Tibial nerve (tissue), 4 donors: ENCODE data around the gene CARM1. TPM values are rescaled to one million over a fixed set of nuclear protein-coding genes. Genes with fewer than 3 reads are reported as not detected.
"Not testable (repeated sequence)": the region's sequence is repeated elsewhere in the genome, so short reads cannot be mapped to it uniquely, and the experiment has no call there.

Source experiments
- DNase-seq, 2 donors: peaks; one replicate each; pipeline ENCODE4 v3.0.0-alpha.2; 2019; ENCODE audit warnings: low spot score in 2 of 2
- H3K27ac ChIP-seq, 4 donors: fragments of 200-600 bp; sonication (generic) in 3 of 4; one replicate each; pipeline ENCODE4 v1.5.1; 2017 to 2019; ENCODE audit warnings: mild to moderate bottlenecking in 1 of 4
- H3K27me3 ChIP-seq, 2 donors: fragments of 200-600 bp; sonication (generic) in 1 of 2; one replicate each; pipeline versions ENCODE4 v1.5.1 to v1.6.0; 2017 to 2019
- H3K36me3 ChIP-seq, 3 donors: fragments of 200-600 bp; sonication (generic); one replicate each; pipeline ENCODE4 v1.5.1; 2018 to 2019
- H3K4me1 ChIP-seq, 4 donors: fragments of 200-600 bp; sonication (generic) in 3 of 4; one replicate each; pipeline ENCODE4 v1.5.1; 2017 to 2019
- H3K4me3 ChIP-seq, 4 donors: fragments of 200-600 bp; sonication (generic) in 3 of 4; one replicate each; pipeline ENCODE4 v1.5.1; 2017 to 2019; ENCODE audit warnings: mild to moderate bottlenecking in 1 of 4, moderate library complexity in 1 of 4
- H3K9me3 ChIP-seq, 4 donors: fragments of 200-600 bp; sonication (generic) in 3 of 4; one replicate each; pipeline ENCODE4 v1.5.1; 2017 to 2019
- EP300 ChIP-seq, 2 donors: sonication (generic); formaldehyde crosslinking; IDR thresholded peaks; one replicate each; pipeline ENCODE4 v1.6.1; 2017; ENCODE audit warnings: antibody characterized with exemption in 2 of 2, mild to moderate bottlenecking in 1 of 2
- POLR2A ChIP-seq, 2 donors: fragments of 450-650 bp; IDR thresholded peaks; one replicate each; pipeline ENCODE4 v1.6.1; 2017; ENCODE audit warnings: antibody characterized with exemption in 2 of 2, mild to moderate bottlenecking in 2 of 2, moderate library complexity in 2 of 2
- WGBS, 2 donors: methylation state at CpG; one replicate each; pipeline ENCODE4 v1.1.5; 2018; 5-methylcytosine and 5-hydroxymethylcytosine counted together
- total RNA-seq, 4 donors: library from RNA; depleted of rRNA; stranded (reverse); fragments of >200 nt; gene quantifications; one replicate each; pipeline ENCODE4 v1.1.0, GENCODE V29; 2016
- TF ChIP-seq, protein P1 (sequence below), 5 experiments: fragments of 200-600 bp in 3 of 5; fragments of 450-650 bp in 2 of 5; sonication (generic) in 3 of 5; IDR thresholded peaks; one replicate each; pipeline ENCODE4 v1.5.1; 2016 to 2019; ENCODE audit warnings: antibody characterized with exemption in 5 of 5, mild to moderate bottlenecking in 3 of 5, moderate library complexity in 2 of 5

The CARM1 gene
- total RNA-seq, 4 donors from 2014 or later, result 13.5 to 22.8 (median 14.0) TPM

DNA sequence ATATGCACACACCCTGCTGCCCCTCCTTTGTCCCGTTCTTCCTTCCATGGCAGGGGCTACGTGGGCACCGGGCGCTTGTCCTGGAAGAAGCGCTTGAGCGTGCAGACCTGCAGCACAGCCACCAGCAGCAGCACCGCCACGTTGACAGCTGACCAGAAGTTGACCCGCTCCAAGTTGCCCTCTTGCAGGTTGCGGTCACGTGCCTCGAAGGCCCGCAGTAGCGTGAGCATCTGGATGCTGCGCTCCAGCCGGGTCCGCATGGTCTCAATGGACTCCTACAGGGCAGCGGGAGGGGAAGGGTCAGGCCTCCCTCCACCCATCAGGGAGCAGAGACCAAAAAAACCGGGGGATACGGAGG is 38.4 kb upstream of the CARM1 start:
- H3K4me3 ChIP-seq, result no peak overlapping the region
- H3K27me3 ChIP-seq, result no peaks in the 10 kb centered on the region
- 57 to 65% methylated on average over 15 to 18 of the region's 20 CpGs for WGBS, 2 donors
- H3K27ac ChIP-seq, result no peak overlapping the region
- DNase-seq, result no peak
- H3K4me1 ChIP-seq, result peaks cover 0 to 17% (median 2%) of the 10 kb centered on the region in 4 donors
- peaks cover 0 to 57% (median 14%) of the 10 kb centered on the region in 3 donors for H3K36me3 ChIP-seq
- H3K9me3 ChIP-seq, result peaks cover 0 to 9% (median 0%) of the 10 kb centered on the region in 4 donors
- TF ChIP-seq POLR2A (IDR thresholded peaks at IDR 0.05), result no peak
- TF ChIP-seq, protein P1, sequence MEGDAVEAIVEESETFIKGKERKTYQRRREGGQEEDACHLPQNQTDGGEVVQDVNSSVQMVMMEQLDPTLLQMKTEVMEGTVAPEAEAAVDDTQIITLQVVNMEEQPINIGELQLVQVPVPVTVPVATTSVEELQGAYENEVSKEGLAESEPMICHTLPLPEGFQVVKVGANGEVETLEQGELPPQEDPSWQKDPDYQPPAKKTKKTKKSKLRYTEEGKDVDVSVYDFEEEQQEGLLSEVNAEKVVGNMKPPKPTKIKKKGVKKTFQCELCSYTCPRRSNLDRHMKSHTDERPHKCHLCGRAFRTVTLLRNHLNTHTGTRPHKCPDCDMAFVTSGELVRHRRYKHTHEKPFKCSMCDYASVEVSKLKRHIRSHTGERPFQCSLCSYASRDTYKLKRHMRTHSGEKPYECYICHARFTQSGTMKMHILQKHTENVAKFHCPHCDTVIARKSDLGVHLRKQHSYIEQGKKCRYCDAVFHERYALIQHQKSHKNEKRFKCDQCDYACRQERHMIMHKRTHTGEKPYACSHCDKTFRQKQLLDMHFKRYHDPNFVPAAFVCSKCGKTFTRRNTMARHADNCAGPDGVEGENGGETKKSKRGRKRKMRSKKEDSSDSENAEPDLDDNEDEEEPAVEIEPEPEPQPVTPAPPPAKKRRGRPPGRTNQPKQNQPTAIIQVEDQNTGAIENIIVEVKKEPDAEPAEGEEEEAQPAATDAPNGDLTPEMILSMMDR (IDR thresholded peaks at IDR 0.05), result no peak
- TF ChIP-seq EP300 (IDR thresholded peaks at IDR 0.05), result no peak

DNA sequence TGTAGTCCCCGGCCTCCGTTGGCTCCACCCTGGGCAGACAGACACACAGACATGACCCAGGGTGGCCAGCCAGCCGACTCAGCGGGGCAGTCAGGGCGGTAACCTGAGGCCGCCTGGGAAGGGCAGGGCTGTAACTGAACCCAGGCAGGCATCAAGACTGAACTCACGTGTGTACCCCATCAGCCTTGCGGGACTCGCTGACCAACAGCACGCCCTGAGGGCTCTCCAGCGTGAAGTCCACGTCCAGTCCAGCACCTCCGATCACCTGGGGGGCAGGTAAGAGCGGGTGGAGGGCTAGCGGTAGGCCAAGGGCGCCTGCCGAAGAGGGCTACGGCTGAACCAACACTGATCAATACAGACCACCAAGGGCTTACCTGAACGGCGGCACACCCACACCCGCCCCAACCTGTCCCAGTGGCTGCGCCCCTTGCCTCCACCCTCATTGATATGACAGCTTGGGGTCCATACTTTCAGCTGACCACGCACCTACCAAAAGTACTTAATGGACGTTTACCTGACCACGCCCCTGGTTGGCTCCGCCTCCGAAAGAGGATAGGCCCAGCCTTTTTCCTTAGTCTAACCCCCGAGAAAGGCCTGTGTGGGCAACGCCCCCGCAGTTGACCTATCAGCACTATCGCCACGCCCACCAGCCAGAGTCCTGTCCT is 36.1 kb upstream of the CARM1 start:
- peak overlapping the region; percentile 32 to 87 (median 74) for H3K4me3 ChIP-seq
- TF ChIP-seq POLR2A (IDR thresholded peaks at IDR 0.05) (no peak), EP300 (IDR thresholded peaks at IDR 0.05) (no peak)
- TF ChIP-seq, protein P1 (IDR thresholded peaks at IDR 0.05), result no peak
- peaks cover 0 to 40% (median 14%) of the 10 kb centered on the region in 3 donors for H3K36me3 ChIP-seq
- H3K9me3 ChIP-seq, result peaks cover 0 to 9% (median 0%) of the 10 kb centered on the region in 4 donors
- DNase-seq, result no peak
- H3K27me3 ChIP-seq, result no peaks in the 10 kb centered on the region
- peaks cover 0 to 17% (median 2%) of the 10 kb centered on the region in 4 donors for H3K4me1 ChIP-seq
- 33 to 59% methylated on average over 23 to 32 of the region's 32 CpGs for WGBS, 2 donors
- peak overlapping the region; percentile 96 to 99 (median 98) for H3K27ac ChIP-seq

DNA sequence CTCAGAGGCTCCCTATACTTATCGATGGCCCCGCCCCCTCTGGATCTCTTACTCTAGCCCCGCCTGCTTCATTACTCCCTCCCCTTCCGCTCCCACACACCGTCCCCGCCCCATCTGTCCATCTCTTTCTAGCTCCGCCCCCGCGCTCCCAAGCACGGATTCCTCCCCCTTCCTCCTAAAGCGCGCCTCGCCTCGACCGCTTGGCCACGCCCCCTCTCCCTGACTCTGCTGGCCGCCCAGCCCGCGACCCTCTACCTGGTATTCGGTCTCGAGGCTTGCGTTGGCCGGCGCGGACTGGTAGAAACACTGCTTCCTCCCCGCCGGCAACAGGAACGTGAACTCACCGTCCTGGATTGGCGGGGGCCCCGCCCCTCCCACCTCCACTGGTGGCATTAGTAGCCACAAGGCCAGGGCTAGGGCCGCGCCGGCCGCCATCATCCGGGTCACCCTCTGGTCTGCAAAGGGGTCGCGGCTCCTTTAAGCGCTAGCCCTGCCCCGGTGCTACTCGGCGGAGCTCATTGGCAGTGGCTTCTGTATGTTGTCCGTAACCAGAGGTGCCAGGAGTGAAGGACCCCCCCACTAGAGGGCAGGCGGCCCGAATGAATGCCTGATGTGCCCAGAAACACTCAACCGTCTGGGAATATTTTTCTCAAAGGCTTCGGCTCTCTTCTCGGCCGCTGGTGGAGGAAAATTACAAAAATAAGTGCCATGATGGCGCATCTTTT is 35.4 kb upstream of the CARM1 start, which contains the start of gene TMED1:
Gene TMED1, minus strand, starts transcription at position 459 of the 725 bp plus-strand sequence. Its CDS starts 21 bp downstream, at position 438.
- Histone ChIP-seq H3K27ac (peak within 1 kb of the TSS; percentile 96 to 99 (median 98)), H3K27me3 (no peaks in the 10 kb centered on the region), H3K9me3 (peaks cover 0 to 9% (median 0%) of the 10 kb centered on the region in 4 donors), H3K36me3 (peaks cover 0 to 33% (median 9%) of the 10 kb centered on the region in 3 donors), H3K4me3 (peak within 1 kb of the TSS; percentile 64 to 93 (median 85)), H3K4me1 (peaks cover 0 to 17% (median 2%) of the 10 kb centered on the region in 4 donors)
- WGBS, 2 donors, result 0% methylated on average over 42 to 50 of the region's 50 CpGs
- DNase-seq, result peak; percentile 100
- TF ChIP-seq, protein P1 (IDR thresholded peaks at IDR 0.05), result peak; percentile 24 to 85 (median 42)
- TF ChIP-seq EP300 (IDR thresholded peaks at IDR 0.05) (peak; percentile 29 to 69), POLR2A (IDR thresholded peaks at IDR 0.05) (peak in 1 of 2 donors; percentile 44)

DNA sequence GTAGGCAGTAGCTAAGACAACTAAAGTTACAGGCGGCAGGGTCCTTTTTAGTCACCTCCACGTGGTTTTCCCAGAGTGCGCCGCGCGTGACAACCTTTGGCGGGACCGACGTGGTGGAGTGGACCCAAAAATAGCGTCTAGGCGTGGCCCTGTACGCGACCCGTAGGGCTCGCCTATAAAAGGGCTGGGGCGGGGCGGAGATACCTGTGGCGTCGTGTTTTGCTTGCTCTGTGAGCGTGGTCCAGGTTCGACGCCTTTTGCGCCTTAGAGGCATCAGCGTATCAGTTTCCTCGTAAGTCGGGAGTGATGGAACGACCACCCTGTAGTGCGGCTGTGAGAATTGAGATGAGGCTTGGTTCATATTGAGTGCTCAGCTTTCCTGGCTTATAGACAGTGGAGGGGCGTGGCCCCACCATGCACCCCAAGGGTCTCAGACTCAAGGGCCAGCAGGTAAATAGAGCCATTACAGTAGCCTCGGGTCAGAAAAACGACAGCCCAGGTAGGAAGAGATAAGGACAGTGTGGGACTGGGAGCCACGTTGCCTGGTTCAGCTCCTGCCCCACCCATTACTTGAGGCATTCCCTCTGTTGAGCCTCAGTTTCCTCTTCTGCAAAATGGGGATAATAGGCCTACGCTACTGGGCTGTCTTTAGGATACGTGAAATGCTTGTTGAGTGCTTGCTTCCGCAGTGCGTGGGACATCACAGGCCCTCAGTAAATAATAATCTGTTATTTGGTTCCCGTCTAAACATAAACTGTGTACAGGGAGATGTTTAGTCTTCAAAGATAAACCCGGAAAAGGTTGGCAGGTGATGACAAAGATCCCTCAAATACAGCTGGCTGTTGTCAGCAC is 34.6 kb upstream of the CARM1 start:
- peak in 1 of 2 donors; percentile 57 for DNase-seq
- Histone ChIP-seq H3K27me3 (no peaks in the 10 kb centered on the region), H3K36me3 (peaks cover 0 to 25% (median 3%) of the 10 kb centered on the region in 3 donors), H3K9me3 (peaks cover 0 to 9% (median 0%) of the 10 kb centered on the region in 4 donors), H3K27ac (peak overlapping the region; percentile 96 to 99 (median 98)), H3K4me3 (peak overlapping the region; percentile 64 to 93 (median 85)), H3K4me1 (peaks cover 0 to 17% (median 2%) of the 10 kb centered on the region in 4 donors)
- peak in 1 of 2 donors; percentile 49 for TF ChIP-seq EP300 (IDR thresholded peaks at IDR 0.05)
- peak in 1 of 2 donors; percentile 2 for TF ChIP-seq POLR2A (IDR thresholded peaks at IDR 0.05)
- TF ChIP-seq, protein P1 (IDR thresholded peaks at IDR 0.05), result peak in 1 of 5 experiments; percentile 24
- 34 to 37% methylated on average over 37 to 38 of the region's 38 CpGs for WGBS, 2 donors

DNA sequence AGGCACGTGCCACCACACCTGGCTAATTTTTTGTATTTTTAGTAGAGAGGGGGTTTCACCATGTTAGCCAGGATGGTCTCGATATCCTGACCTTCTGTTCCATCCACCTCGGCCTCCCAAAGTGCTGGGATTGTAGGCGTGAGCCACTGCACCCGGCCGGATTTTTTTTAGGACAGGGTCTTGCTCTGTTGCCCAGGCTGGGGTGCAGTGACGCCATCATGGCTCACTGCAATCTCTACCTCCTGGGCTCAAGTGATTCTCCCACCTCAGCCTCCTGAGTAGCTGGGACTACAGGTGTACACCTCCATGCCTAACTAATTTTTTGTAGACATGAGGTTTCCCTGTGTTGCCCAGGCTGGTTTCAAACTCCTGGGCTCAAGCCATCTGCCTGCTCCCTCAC is 33.7 kb upstream of the CARM1 start:
- DNase-seq, H3K27me3 ChIP-seq, H3K9me3 ChIP-seq, H3K4me3 ChIP-seq, H3K27ac ChIP-seq: not testable (repeated sequence)
- Histone ChIP-seq H3K4me1 (peaks cover 0 to 17% (median 2%) of the 10 kb centered on the region in 4 donors), H3K36me3 (peaks cover 0 to 16% (median under 1%) of the 10 kb centered on the region in 3 donors)
- WGBS, 2 donors, result 92 to 94% methylated on average over 7 of the region's 7 CpGs
